Fibroblast of skin of left biceps (primary cell): ENCODE data around the gene STPG3.
A peak's percentile ranks its signal among the peaks of the same experiment; 100 is the strongest.
"Not testable (repeated sequence)": the region's sequence is repeated elsewhere in the genome, so short reads cannot be mapped to it uniquely, and the experiment has no call there.

Experiments
- DNase-seq, 2 experiments: peaks; one replicate each; pipeline ENCODE4 v3.0.0-alpha.2; 2013; ENCODE audit warnings: low read depth in 2 of 2

The STPG3 gene

GRCh38 chr9:137244486-137245449, 6.3 kb upstream of the STPG3 start:
- DNase-seq = no peak

GRCh38 chr9:137245450-137246421, 5.3 kb upstream of the STPG3 start:
- no peak for DNase-seq

GRCh38 chr9:137247135-137247915, 3.8 kb upstream of the STPG3 start:
- DNase-seq = no peak

- no peak for DNase-seq
Measured at GRCh38 chr9:137247916-137248175, 3.2 kb upstream of the STPG3 start.

GRCh38 chr9:137250329-137251193, 525 bp upstream of the STPG3 start:
- DNase-seq = no peak

GRCh38 chr9:137251490-137252268, 593 bp downstream of the STPG3 start:
- no peak for DNase-seq

- DNase-seq = no peak
Measured at GRCh38 chr9:137252555-137253506, 1.7 kb downstream of the STPG3 start.

GRCh38 chr9:137253717-137254623, 2.9 kb downstream of the STPG3 start:
- DNase-seq = no peak

GRCh38 chr9:137254624-137255447, 3.8 kb downstream of the STPG3 start, which contains the start of gene NELFB:
TSS of gene NELFB (plus strand) at chr9:137255327.
- peak; percentile 61 to 66 for DNase-seq

- DNase-seq = no peak
Measured at GRCh38 chr9:137255448-137256114, 4.5 kb downstream of the STPG3 start.

- DNase-seq = no peak
Measured at GRCh38 chr9:137256362-137256761, 5.3 kb downstream of the STPG3 start.

- no peak for DNase-seq
Measured at GRCh38 chr9:137256856-137257255, 5.8 kb downstream of the STPG3 start.

GRCh38 chr9:137262173-137262908, 11.3 kb downstream of the STPG3 start:
- DNase-seq = not testable (repeated sequence)

- no peak for DNase-seq
Measured at GRCh38 chr9:137262909-137263285, 11.8 kb downstream of the STPG3 start.

- DNase-seq = no peak
Measured at GRCh38 chr9:137263506-137263905, 12.4 kb downstream of the STPG3 start.

GRCh38 chr9:137264067-137264466, 13.0 kb downstream of the STPG3 start:
- DNase-seq = no peak
